ENCODE data around the gene CFAP46.

DNA sequence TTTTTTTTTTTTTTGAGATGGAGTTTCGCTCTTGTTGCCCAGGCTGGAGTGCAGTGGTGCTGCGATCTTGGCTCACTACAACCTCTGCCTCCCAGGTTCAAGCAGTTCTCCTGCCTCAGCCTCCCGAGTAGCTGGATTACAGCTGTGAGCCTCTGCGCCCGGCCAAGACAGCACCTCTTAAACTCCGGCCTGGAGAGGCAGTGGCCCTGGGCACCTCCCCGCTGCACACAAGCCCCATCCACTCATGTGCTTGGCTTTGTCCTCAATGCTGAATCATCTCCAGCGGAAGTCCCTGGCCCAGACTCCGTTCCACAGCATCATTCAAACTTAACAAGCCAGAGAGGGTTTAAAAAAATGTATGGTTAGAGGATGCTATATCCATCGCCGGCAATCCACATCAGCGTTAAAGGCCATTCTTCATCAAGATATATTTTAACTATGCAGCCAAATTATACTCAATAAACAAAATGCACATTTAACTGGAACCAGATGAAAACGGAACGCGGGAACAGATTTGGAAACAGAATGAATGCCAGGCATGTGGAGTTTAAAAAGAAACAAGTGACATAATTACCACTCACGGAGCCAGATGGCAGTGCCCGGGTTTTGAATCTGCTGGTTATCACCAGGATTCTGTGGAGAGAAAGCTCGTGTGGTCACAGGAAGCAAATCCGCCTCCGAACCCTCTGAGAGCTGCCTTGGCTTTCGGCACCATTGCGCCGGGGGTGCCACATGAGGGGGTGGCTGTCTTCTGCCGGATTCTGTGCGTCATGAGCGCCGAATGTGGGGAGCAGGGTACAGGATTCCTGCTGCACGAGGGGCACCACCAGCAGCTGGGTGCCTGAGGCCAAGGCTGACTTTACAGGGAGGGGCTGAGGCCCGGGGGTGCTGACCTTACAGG, 45.6 kb upstream of the CFAP46 start:
- TF ChIP-seq, protein P1, sequence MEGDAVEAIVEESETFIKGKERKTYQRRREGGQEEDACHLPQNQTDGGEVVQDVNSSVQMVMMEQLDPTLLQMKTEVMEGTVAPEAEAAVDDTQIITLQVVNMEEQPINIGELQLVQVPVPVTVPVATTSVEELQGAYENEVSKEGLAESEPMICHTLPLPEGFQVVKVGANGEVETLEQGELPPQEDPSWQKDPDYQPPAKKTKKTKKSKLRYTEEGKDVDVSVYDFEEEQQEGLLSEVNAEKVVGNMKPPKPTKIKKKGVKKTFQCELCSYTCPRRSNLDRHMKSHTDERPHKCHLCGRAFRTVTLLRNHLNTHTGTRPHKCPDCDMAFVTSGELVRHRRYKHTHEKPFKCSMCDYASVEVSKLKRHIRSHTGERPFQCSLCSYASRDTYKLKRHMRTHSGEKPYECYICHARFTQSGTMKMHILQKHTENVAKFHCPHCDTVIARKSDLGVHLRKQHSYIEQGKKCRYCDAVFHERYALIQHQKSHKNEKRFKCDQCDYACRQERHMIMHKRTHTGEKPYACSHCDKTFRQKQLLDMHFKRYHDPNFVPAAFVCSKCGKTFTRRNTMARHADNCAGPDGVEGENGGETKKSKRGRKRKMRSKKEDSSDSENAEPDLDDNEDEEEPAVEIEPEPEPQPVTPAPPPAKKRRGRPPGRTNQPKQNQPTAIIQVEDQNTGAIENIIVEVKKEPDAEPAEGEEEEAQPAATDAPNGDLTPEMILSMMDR (IDR thresholded peaks at IDR 0.05), result no peak
- no peak for TF ChIP-seq POLR2AphosphoS5 (IDR thresholded peaks at IDR 0.05; ENCODE audit: low read depth, low read length)

Data from Panc1 (cell line).